ENCODE data around the gene TNFAIP8L2.
A peak's percentile ranks its signal among the peaks of the same experiment; 100 is the strongest.

Gene TNFAIP8L2

DNA sequence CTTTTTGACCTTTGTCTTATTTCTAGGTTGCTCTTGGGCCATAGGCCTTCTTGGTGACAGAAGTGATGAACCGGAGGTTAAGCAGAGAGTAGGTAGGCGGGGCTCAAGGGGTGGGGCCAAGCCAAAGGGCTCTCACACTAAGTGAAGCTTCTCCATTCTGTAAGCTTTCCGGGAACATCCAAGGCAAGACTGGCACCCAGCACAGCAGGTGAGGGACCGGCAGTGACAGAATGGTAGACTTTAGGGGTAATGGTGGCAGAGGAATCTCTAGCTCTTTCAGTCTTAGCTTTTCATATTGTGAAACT lies at the start of gene TNFAIP8L2:
Gene TNFAIP8L2 (plus strand): TSS at position 135 of the 305 bp plus-strand sequence. CDS start 2,049 bp downstream, outside the sequence.
- DNase-seq (ENCODE audit: low read depth in 3 of 3): peak in 2 of 3 experiments; percentile 49 to 60

DNA sequence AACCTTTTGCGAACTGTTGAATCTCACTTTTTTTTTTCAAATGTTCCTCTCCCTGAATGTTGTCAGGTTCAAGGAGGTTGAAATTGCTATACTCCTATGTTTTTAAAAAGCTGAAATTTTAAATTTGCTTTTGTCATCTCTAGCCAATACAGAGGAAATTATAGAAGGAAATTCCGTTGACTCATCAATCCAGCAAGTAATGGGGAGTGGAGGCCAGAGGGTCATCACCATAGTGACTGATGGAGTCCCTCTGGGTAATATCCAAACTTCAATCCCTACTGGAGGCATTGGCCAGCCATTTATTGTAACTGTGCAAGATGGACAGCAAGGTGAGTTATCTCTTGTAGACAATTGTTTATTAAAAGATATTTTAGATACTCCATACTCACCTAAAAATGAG lies 49.6 kb upstream of the TNFAIP8L2 start:
- no peak for DNase-seq (ENCODE audit: low read depth in 3 of 3)

DNA sequence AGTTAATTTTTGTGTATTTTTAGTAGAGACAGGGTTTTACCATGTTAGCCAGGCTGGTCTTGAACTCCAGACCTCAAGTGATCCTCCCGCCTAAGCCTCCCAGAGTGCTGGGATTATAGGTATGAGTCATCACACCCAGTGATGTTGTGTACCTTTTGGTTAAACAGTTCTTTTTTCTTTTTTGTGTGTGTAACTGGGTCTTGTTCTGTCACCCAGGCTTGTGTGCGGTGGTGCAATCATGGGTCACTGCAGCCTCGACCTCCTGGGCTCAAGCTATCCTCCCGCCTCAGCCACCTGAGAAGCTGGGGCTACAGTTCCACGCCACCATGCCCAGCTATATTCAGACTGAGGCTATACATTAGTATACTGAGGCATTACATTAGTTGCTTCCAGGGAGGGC lies 48.1 kb upstream of the TNFAIP8L2 start:
- no peak for DNase-seq (ENCODE audit: low read depth in 3 of 3)

DNA sequence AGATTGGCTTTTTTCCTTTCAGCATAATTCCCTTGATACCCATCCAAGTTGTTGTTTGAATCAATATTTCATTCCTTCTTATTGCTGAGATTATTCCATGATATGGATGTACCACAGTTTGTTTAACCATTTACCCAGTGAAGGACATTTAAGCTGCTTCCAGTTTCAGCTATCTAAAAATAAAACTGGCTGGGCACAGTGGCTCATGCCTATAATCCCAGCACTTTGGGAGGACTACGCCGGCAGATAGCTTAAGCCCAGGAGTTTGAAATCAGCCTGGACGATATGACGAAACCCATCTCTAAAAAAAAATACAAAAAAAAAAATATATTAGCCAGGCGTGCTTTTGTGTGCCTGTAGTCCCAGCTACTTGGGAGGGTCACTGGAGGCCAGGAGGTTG lies 42.6 kb upstream of the TNFAIP8L2 start:
- no peak for DNase-seq (ENCODE audit: low read depth in 3 of 3)

DNA sequence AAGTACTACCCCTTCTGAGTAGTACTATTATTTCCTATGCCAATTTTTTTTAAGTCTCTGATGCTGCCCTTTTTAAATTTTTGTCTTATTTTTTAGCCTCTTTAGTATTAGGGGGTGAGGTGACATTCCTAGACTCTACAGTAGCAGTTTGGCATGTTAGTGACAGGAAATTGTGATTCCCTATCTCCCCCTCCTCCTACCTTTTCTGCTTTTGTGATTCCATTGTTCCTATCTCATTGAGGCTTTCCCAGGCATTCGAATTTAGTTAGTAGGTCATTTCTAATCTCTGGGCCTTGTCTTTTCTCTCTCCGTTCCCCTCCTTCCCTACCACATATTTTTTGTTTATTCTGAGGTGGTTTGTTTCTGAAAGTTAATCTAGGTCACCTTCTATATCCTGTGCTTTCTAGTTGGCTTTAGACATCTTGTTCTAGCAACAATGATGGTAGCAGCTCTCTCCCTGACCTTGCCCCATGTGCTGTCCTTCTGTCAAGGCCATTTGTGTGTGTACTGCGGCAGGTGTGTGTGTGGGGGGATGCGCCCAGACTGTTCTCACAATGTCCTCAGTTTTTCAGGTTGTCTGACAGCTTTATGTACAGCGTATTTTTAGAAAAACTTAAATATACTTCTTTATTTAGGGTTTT lies 31.6 kb upstream of the TNFAIP8L2 start:
- DNase-seq (ENCODE audit: low read depth in 3 of 3): no peak

DNA sequence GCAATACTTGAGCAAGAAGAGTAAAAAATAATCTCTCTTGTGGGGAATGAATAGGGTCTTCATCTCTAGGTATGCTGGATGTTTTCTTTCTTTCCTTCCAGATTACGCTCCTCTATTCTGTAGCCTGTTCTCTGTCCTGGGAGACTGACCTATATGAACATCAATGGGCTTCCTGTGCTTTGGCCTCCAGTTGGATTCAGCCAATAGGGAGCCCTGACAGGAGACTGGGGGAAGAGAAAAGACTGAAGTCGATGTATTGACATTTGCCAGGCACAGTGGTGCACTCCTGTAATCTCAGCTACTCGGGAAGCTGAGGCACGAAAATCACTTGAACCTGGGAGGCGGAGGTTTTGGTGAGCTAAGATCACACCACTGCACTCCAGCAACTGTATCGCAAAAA lies 27.6 kb upstream of the TNFAIP8L2 start:
- DNase-seq (ENCODE audit: low read depth in 3 of 3): no peak

DNA sequence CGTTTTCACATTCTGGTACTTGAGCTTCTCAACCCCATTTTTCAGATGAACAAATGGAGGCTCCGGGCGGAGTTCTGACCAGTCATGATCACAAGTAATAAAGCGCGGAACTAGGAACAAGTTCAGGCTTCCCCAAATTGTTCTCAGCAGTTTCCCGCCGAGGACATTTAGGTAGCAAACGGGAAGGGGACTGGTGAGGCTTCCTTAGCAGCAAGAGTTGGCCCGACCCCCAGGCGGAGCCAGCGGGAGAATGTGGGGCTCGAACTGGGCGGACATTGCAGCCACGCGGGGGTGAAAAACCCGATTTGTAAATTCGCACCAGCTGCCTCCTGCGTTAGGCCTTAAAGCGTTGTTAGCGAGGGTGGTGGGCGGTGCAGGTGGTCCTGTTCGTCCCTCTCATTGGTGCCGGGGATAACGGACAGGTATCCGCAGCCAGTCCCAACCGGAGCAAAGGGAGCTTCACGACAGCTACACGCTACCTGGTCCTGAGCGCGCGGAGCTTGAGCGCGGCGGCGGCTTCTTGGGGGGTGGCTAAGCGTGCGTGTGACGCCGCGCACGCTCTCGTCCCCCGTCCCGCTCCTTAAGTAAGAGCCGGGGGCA lies 25.4 kb upstream of the TNFAIP8L2 start:
- DNase-seq (ENCODE audit: low read depth in 3 of 3): peak; percentile 61 to 68 (median 67)

DNA sequence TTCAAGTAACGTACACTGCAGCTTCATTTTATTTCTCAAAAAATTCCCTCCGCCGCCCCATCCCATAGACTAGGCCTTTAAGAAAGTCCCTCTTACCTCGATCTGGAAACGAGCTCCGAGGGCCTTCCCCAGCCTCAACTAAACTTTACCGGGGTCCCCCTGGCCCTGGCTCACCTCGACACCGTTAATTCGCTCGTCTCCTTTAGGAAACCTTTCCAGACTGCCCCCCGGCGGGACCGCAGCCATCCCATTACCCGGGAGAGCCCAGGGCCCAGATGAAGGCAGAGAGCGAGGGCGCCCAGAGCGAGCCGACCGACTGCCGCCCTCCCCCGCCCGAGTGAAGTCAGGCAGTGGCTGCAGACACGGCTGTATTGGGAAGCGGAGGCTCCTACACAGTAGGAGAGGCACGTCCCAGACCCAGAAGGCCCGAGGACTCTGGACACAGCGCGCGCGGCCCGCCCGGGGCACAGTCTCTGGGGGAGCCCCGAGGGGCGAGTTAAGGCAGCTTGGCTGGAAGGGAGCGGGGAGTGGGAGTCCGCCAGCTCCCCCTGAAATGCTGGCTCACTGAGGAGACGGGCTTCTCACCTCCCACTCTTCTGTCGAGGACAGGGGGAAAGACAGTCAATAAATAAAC lies 24.6 kb upstream of the TNFAIP8L2 start:
- DNase-seq (ENCODE audit: low read depth in 3 of 3): no peak

DNA sequence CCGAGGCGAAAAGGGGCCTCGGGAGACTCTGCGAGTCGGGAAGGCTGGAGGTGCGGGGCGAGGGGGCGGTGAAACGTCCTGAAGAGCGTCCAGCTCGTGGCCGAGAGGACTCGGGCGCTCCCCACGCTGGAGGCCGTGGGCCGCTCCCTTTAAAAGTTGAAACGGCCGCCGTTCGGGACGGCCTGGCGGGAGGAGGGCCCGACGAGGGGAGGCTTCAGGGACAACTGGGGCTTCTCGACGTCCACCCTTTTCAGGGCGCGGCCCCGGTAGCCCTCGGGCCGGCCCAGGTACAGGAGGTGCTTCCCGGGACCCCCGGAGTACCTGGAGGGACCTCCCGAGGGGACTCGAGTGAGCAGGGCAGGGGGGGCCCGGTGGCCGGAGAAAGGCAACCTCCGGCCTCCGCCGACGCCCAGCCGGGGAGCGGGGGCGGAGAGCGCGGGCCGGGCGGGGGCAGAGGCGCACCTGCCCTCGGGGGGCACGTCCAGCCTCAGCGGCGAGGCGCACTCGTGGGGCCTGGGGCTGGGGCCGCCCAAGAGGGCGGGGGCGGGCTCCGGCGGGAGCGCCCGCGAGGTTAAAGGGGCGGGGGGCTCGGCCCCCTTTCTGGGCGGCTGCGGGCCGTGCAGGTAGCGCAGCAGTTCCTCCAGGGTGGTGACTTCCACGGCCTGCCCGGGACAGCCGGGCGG lies 24.0 kb upstream of the TNFAIP8L2 start:
- no peak for DNase-seq (ENCODE audit: low read depth in 3 of 3)

DNA sequence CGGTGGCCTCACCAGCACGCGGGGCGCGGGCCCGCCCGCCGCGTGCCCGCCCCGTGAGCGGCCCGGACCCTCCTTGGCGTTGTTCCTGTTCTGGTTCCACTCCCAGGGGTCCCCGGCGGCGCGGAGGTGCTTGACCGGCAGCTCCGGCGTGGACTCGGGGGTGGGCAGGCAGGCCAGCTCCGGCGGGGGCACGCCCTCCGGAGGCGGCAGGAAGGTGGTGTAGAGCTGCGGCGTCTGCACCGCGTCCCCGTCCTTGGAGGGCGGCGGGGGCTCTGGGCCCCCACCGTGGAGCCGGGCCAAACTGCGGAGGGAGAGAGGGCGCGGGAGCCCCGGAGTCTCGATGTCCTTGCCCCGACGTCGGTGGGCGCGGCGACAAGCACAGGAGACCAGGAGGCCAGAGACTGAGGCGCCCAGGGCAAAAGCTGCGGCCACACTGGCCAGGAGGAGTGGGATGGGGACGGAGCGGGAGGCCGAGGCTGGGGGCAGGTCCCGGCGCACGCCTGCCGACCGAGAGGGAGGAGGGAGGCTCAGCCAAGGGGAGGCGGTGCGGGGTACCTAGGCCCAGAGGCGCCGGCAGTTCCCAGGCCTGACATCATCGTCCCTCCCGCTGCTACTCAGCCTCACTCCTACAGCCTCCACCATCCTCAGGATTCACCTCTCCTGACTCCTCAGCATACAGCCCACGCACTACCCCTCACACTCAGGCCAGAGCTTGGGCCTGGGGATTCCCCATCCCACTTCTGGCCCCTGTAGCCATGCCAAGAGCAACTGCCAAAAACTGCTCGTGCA lies 23.2 kb upstream of the TNFAIP8L2 start:
- no peak for DNase-seq (ENCODE audit: low read depth in 3 of 3)

DNA sequence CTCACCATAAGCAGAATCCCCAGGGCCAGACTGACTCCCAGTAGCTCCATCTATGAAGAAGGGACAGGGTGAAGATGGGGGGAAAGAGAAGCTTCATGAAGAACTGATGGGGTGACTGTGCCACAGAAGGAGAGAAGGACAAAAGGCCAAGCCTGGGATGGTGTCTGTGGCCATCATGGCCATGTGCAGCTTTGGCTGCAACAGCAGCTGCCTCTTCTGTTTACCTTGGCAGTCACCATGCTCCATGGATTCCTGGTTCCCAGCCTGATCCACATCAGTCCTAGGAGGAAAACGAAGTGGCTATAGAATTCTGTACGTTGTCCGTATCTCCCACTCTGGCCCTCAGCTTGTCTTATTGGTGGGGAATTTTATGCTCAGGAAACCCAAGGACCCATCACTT lies 22.1 kb upstream of the TNFAIP8L2 start:
- DNase-seq (ENCODE audit: low read depth in 3 of 3): no peak

DNA sequence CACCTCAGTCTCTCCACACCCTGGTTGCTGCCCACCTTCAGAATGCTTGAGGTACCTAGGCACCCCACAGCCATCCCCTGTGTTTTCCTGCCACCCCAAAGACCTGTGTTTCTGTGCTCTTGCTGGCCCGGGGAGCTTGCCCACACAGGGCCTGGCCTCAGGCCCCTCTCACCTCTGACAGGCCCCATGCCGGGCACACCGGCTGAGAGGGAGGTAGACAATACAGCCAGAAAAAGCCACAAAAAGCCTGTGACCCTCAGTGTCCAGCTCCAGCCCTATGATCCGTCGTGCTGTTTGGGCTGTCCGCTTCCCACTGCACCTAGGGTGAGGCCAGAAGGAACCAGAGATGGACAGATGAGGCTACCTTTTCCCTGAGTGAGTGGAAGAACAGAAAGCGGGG lies 21.5 kb upstream of the TNFAIP8L2 start:
- no peak for DNase-seq (ENCODE audit: low read depth in 3 of 3)

DNA sequence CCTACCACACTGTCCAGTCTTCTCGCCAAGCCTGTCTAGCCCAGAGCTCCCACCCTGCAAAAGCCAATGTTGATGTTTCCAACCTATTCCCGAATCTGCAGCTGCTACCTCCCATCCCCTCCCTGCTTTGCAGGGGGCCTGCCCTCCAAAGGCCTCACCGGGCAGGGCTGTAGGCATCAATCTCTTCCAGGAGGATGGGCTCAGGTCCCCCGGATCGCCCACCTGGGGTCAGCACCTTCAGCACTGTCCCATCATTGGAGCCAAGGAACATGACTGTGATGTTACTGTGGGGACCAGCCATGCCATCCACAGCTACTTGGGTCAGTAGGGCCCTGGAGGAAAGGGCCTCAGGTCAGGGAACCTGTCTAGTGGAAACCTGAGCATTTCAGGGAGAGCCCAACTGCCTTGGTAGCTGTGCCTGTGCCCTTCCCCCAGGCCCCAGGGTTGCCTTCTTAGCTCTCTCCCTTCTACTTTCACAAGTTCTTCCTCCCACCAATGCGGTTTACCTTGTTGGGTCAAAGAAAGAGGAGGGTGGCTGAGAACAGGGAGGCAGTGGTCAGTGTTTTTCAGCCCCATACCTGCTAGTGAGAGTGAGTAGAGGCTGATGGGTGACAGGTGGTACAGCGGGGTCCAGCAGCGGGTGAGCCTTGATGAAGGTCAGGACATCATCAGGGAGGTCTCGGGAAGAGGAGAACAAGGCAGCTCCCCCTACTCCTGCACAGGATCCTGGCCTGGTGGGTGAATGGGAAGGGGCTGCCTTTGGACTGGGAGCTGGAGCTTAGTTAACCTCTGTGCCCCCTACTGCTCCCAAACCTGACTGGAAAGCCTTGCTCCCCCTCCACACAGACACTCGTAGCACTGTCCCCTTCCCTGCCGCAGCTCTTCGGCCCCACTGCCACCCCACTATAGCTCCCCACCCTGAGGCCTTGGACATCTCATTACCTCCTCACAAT lies 20.7 kb upstream of the TNFAIP8L2 start:
- DNase-seq (ENCODE audit: low read depth in 3 of 3): no peak

DNA sequence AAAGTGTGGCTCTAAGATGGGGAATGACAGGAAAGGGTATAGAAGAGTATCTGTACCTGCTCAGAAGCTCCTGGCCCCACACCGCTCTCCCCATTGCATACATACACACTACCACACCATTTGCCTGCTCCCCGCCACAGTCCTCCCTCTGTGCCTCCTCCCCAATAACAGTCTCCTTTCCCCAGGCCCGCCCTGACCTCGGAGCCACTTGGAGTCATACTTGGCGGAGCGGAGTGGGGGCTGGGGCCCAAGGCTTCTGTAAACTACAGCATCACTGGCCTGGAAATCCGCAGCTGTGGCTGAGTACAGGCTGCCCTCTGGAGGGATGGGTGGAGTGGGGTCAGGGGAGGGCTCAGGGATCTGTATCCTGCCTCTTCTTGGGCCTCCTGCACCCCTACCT lies 18.7 kb upstream of the TNFAIP8L2 start:
- DNase-seq (ENCODE audit: low read depth in 3 of 3): no peak

DNA sequence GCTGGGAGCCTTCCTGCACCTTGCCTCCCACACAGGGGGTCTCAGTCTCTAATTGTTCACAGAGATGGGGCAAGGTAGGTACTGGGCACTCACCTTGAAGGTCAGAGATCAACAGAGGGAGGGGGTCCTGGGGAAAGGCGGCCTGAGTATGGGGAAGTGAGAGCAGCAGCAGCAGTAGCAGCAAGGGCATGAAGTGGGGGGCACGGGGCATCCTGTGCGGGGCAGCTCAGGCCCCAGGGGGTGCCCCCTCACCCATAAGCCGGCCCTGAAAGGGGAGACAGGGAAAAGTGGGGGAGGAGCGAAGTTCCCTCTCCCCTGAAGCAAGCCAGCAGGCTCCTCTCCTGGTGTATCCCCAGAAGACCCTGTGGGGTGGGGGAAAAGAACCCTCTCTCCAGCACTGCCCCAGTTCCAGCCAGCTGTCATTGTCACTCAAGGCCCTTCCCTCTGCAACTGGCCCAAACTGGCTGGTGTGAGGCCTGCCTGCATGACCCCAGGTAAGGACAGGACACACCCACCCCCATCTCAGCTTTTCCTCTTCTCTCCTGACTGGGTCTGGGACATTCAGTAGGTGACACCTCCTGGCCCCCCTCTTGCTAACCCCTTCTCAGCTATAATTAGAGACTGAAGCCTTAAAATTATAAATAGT lies 13.9 kb upstream of the TNFAIP8L2 start:
- DNase-seq (ENCODE audit: low read depth in 3 of 3): no peak

DNA sequence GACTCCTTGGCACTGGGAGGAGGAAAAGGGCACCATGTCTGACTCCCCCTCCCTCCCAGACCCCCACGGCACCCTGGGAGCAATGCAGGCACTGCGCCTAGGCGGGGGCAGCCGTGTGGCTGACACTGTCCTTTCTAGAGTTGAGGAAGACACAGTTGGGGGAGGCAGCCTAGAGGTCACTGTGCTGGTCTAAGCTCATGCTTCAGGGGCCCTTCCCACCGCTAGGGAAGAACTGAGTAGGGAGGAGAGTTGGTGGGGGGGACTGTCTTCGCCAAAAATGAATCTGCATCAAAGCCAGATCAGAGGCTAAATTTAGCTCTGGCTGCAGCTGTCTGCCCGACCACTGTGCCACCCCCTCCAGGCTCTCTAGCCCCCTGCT lies 13.4 kb upstream of the TNFAIP8L2 start:
- no peak for DNase-seq (ENCODE audit: low read depth in 3 of 3)

DNA sequence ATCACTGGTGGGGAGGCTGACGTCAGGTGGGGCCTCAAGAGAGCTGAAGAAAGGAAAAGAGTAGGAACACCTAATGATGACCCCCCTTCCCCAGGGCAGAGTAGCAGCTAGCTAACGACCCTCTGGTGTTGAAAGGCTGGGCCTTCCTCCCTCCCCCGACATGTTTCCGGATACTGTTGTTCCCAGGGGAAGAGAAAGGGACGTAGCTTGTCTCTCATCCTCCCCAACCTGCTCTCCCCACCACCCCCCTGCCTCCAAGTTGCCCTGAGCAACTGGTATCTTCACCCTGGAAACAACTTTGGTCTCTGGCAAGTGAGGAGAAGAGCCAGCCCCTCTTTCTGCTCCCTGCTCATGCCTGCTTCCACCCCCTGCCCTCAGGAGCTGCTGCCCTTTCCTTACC lies 12.5 kb upstream of the TNFAIP8L2 start:
- no peak for DNase-seq (ENCODE audit: low read depth in 3 of 3)

DNA sequence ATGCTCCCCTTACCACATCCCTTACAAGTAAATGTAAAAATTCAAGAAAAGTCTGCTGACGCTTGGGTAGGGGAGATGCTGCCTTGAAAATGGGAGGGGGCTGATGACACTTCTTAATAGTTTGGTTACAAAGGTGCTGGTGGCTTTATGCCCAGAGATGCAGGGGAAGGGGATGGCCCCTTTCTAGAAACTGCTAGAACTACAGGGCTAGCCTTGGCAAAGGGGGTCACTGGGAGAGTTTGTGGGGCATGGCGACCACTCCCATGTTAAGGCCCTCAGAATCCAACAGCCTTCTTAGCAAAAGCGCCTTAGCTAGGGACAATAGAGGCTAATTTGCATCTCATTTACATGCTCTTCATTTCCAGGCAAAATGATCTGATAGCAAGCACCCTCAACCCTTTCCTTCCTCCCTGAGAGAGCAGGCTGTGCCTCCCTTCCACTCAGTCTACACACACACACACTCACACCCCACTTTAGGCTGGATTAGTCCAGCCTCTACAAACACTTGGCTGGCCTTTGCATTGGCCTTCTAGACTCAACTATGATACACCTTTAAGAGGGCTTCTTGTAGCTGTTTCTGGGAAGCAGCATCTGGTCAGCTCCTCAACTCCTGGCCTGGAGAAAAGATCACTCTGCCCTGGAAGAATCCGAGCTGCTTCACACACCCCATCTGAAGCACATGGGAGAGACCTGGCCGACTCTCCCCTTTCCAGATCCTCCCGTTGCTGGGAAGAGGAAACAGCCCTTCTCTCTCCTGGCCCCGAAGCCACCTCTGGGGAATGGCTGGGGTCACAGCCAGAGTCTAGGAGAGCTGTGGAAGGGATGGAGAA lies 11.8 kb upstream of the TNFAIP8L2 start:
- no peak for DNase-seq (ENCODE audit: low read depth in 3 of 3)

DNA sequence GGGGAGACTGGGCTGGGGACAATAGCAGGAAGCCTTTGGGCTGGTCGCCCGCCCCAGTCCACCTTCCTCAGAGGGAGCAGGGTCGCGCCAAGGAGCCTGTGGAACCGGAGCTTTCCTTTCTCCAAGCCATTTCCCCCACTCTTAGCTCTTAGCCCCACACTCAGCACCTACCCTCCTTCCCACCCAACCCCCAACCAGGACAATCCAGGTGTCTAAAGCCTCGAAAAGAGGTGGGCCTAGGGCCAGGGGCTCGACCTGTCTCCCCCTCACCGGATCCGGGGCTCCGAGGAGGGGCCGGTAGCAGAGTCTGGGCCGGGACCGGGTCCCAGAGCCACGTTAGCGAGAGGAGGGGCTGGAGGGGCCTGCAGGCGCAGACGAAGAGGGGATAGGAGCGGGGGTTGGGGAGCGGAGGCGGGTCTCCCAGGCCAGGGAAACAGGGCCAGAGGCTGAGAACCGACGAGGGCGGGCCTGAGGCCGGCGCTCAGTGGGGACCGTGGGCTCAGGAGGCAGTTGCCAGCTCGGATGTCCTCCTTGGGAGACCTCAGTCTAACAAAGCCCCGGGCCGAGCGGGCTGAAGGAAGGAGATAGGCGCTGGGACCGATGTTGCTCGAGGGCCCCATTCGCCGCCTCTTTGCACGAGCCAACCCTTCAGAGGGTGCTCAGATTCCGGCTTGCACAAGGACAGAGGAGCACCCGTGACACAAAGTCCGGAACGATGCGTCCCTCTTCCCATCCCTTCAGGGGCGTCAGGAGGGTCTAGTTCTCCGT lies 11.0 kb upstream of the TNFAIP8L2 start:
- DNase-seq (ENCODE audit: low read depth in 3 of 3): no peak
